T-cell (primary cell): Measurements from ENCODE around the gene PAPPA. TPM values are rescaled to one million over a fixed set of nuclear protein-coding genes. Genes with fewer than 3 reads are reported as not detected.

ENCODE experiments used
- ATAC-seq, 4 experiments: fragments of 200-7000 bp in 3 of 4; fragments of 150-1000 bp in 1 of 4; cut with Tn5 transposase; replicated peaks in 1 of 4; 1 replicate in 3 of 4; 2 replicates in 1 of 4; pipeline ENCODE4 v1.10.0; 2021; ENCODE audit warnings: moderate library complexity in 3 of 4, mild to moderate bottlenecking in 2 of 4, moderate number of reproducible peaks in 1 of 4
- CTCF ChIA-PET, 2 donors: fragments of 300-600 bp; sonication (Branson Sonifier 250); formaldehyde crosslinking; loops; one replicate each; lab custom pipeline; 2022; ENCODE audit warnings: antibody characterized with exemption in 2 of 2; lab: Charles Lee
- POLR2A ChIA-PET, 2 donors: fragments of 300-600 bp; sonication (Branson Sonifier 250); formaldehyde crosslinking; loops; one replicate each; lab custom pipeline; 2022; ENCODE audit warnings: antibody characterized with exemption in 2 of 2; lab: Charles Lee
- DNase-seq, 35 experiments: peaks; one replicate each; pipeline versions ENCODE4 v3.0.0 to v3.0.0-alpha.2; 2013 to 2023
- H3K27ac ChIP-seq: one replicate; pipeline ENCODE4 v1.5.1; 2013; ENCODE audit warnings: low read length
- H3K27me3 ChIP-seq, 2 experiments: replicated peaks in 1 of 2; 1 replicate in 1 of 2; 2 replicates in 1 of 2; pipeline versions ENCODE4 v1.6.1 to v1.7.0; 2013; ENCODE audit warnings: low read length in 1 of 2, mixed read lengths in 1 of 2; ENCODE audit not compliant: control insufficient read depth in 2 of 2, insufficient read depth in 2 of 2; ENCODE audit errors: extremely low read depth in 1 of 2
- H3K36me3 ChIP-seq, 2 donors: 1 replicate in 1 of 2; 2 replicates in 1 of 2; pipeline versions ENCODE4 v1.6.1 to v1.7.0; 2013; ENCODE audit warnings: low read length in 1 of 2; ENCODE audit not compliant: control insufficient read depth in 2 of 2, insufficient read depth in 1 of 2; ENCODE audit errors: extremely low read depth in 1 of 2
- H3K4me1 ChIP-seq, 2 experiments: 1 replicate in 1 of 2; 2 replicates in 1 of 2; pipeline versions ENCODE4 v1.6.1 to v1.7.0; 2013; ENCODE audit warnings: low read length in 2 of 2, mixed read lengths in 1 of 2; ENCODE audit not compliant: insufficient read depth in 2 of 2, control insufficient read depth in 1 of 2; ENCODE audit errors: extremely low read depth in 1 of 2
- H3K4me3 ChIP-seq, 2 donors: 1 replicate in 1 of 2; 2 replicates in 1 of 2; pipeline versions ENCODE4 v1.5.1 to v1.7.0; 2013; ENCODE audit warnings: mild to moderate bottlenecking in 2 of 2, low read length in 1 of 2, moderate library complexity in 1 of 2; ENCODE audit not compliant: control insufficient read depth in 1 of 2; ENCODE audit errors: extremely low read depth in 1 of 2
- H3K9me3 ChIP-seq: 2 replicates; pipeline ENCODE4 v1.7.0; 2013
- H3K27ac Mint-ChIP-seq, 2 donors: one replicate each; pipeline ENCODE4 v1.8.0; 2020 to 2021; ENCODE audit warnings: mild to moderate bottlenecking in 2 of 2, mixed read lengths in 2 of 2
- H3K27me3 Mint-ChIP-seq, 2 donors: one replicate each; pipeline ENCODE4 v1.8.0; 2021 to 2022; ENCODE audit warnings: mixed read lengths in 2 of 2
- H3K36me3 Mint-ChIP-seq: one replicate; pipeline ENCODE4 v1.8.0; 2021; ENCODE audit warnings: mixed read lengths
- H3K4me1 Mint-ChIP-seq, 3 donors: one replicate each; pipeline ENCODE4 v1.8.0; 2020 to 2022; ENCODE audit warnings: mixed read lengths in 3 of 3, mild to moderate bottlenecking in 1 of 3
- H3K4me3 Mint-ChIP-seq, 3 donors: one replicate each; pipeline ENCODE4 v1.8.0; 2020 to 2022; ENCODE audit warnings: mild to moderate bottlenecking in 3 of 3, mixed read lengths in 3 of 3, moderate library complexity in 3 of 3
- H3K9me3 Mint-ChIP-seq, 3 donors: one replicate each; pipeline ENCODE4 v1.8.0; 2020 to 2022; ENCODE audit warnings: mixed read lengths in 3 of 3
- WGBS: methylation state at CpG from one replicate; pipeline ENCODE4 v1.1.5; 2013; ENCODE audit warnings: missing lambda C conversion rate; ENCODE audit not compliant: insufficient coverage; 5-methylcytosine and 5-hydroxymethylcytosine counted together
- total RNA-seq, 35 experiments: library from RNA in 6 of 35; stranded (reverse) in 6 of 35; fragments of 120-200 nt in 1 of 35; gene quantifications; one replicate each; pipeline versions ENCODE4 v1.2.1 to v1.2.4 and lab custom pipeline; 2013 to 2026

PAPPA gene
- total RNA-seq, 5 donors from 2014 or later (not counting 1 experiment from before 2014, with no cell fraction given): 0.03 to 0.09 (median 0.07) TPM; not detected in 2

DNA sequence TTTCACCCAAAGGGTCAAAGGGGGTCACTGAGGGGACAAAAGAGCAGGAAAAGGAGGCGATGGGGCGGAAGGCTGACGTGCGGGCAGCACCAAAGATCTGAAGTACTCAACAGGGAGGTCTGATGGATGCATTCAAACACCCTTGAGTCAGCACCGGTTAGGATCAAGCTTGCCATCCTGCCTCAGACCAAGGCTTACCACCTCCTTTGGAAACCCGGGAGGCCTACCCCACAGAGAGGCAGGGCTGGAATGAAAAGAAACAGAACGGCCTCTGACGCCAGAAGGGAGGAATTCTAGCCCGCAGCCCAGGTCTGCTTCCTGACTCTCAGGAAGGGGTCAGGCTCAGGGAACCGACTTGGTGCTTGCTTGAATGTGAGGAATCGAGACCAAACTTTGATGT, 125.6 kb downstream of the PAPPA start:
- Histone ChIP-seq H3K9me3 (no peaks in the 10 kb centered on the region), H3K4me1 (no peaks in the 10 kb centered on the region), H3K4me3 (no peak overlapping the region), H3K27me3 (peaks cover 3 to 8% of the 10 kb centered on the region in 2 experiments), H3K36me3 (no peaks in the 10 kb centered on the region), H3K27ac (no peak overlapping the region)
- ATAC-seq (no peak), DNase-seq (no peak)
- Mint-ChIP-seq H3K27ac (no peak overlapping the region), H3K9me3 (peaks cover 0 to 3% (median 0%) of the 10 kb centered on the region in 3 donors), H3K27me3 (peaks cover 2 to 11% of the 10 kb centered on the region in 2 donors), H3K4me1 (no peaks in the 10 kb centered on the region), H3K36me3 (no peaks in the 10 kb centered on the region), H3K4me3 (no peak overlapping the region)
- 40% methylated on average over 9 of the region's 11 CpGs for WGBS
- CTCF ChIA-PET: no interaction called here
- POLR2A ChIA-PET: no interaction called here

DNA sequence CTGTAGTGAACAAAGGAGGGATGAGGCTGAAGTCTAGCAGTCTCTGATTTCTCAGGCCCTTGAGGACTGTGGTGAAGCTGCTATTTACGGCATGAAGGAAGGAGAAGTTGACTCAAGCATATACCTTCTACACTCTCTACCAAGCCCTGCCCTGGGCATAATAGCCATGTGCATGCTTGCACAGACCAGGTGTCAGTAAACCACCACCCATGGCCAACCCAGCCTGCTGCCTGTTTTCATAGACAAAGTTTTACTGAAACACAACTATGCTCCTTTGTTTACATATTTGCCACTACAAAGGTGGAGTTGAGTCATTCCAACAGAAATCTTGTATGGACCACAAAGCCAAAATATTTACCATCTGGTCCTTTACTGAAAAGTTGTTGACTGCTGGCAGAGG, 126.9 kb downstream of the PAPPA start:
- Histone ChIP-seq H3K4me1 (no peaks in the 10 kb centered on the region), H3K9me3 (no peaks in the 10 kb centered on the region), H3K4me3 (no peak overlapping the region), H3K27ac (no peak overlapping the region), H3K36me3 (no peaks in the 10 kb centered on the region), H3K27me3 (peaks cover 3 to 8% of the 10 kb centered on the region in 2 experiments)
- peaks cover 0 to 14% of the 10 kb centered on the region in 2 donors for H3K27me3 Mint-ChIP-seq
- CTCF ChIA-PET: no interaction called here
- DNase-seq (no peak), ATAC-seq (no peak)
- H3K36me3 Mint-ChIP-seq: no peaks in the 10 kb centered on the region
- POLR2A ChIA-PET: no interaction called here
- no peak overlapping the region for H3K4me3 Mint-ChIP-seq
- peaks cover 0 to 4% (median 3%) of the 10 kb centered on the region in 3 donors for H3K9me3 Mint-ChIP-seq
- no peaks in the 10 kb centered on the region for H3K4me1 Mint-ChIP-seq
- 86% methylated on average over 1 of the region's 1 CpG for WGBS
- no peak overlapping the region for H3K27ac Mint-ChIP-seq

- H3K36me3 ChIP-seq: no peaks in the 10 kb centered on the region
- H3K27me3 Mint-ChIP-seq: peaks cover 0 to 8% of the 10 kb centered on the region in 2 donors
- H3K27me3 ChIP-seq: peaks cover 3 to 4% of the 10 kb centered on the region in 2 experiments
- no peak overlapping the region for H3K27ac ChIP-seq
- no peak overlapping the region for H3K27ac Mint-ChIP-seq
- no peak overlapping the region for H3K4me3 Mint-ChIP-seq
- no CpG with 5 or more reads among the region's 1 CpG for WGBS
- ATAC-seq (no peak), DNase-seq (no peak)
- ChIA-PET CTCF (no interaction called here), POLR2A (no interaction called here)
- H3K36me3 Mint-ChIP-seq: no peaks in the 10 kb centered on the region
- no peaks in the 10 kb centered on the region for H3K4me1 Mint-ChIP-seq
- no peaks in the 10 kb centered on the region for H3K9me3 ChIP-seq
- no peaks in the 10 kb centered on the region for H3K4me1 ChIP-seq
- peaks cover 0 to 4% (median 3%) of the 10 kb centered on the region in 3 donors for H3K9me3 Mint-ChIP-seq
- H3K4me3 ChIP-seq: no peak overlapping the region
Measured at GRCh38 chr9:116282597-116282996, 129.0 kb downstream of the PAPPA start.

DNA sequence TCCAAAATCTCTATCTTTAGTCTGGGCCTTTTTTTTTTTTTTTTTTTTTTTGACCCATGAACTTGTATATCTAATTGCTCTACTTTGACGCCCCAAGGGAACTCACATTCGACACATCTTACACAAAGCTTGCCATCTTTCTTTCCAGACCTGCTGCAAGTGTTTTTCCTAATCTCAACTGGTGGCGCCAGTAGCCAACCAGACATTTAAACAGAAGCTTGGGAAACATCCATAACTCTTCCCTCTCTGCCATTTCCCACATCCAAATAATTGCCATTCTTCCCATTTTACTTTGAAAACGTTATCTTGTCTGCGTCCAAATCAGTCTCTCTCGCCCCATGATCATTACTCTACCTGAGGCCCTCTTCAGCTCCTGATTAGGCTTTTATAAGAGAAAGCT, 130.9 kb downstream of the PAPPA start:
- ChIA-PET POLR2A (no interaction called here), CTCF (no interaction called here)
- Histone ChIP-seq H3K27ac (no peak overlapping the region), H3K36me3 (no peaks in the 10 kb centered on the region), H3K4me1 (no peaks in the 10 kb centered on the region), H3K4me3 (no peak overlapping the region), H3K9me3 (no peaks in the 10 kb centered on the region), H3K27me3 (peaks cover 0 to under 1% of the 10 kb centered on the region in 2 experiments)
- Mint-ChIP-seq H3K4me1 (no peaks in the 10 kb centered on the region), H3K4me3 (no peak overlapping the region), H3K36me3 (no peaks in the 10 kb centered on the region), H3K9me3 (peaks cover 0 to 4% (median 0%) of the 10 kb centered on the region in 3 donors), H3K27ac (no peak overlapping the region), H3K27me3 (peaks cover 0 to 8% of the 10 kb centered on the region in 2 donors)
- ATAC-seq (no peak), DNase-seq (no peak)
- WGBS: 83% methylated on average over 3 of the region's 6 CpGs

DNA sequence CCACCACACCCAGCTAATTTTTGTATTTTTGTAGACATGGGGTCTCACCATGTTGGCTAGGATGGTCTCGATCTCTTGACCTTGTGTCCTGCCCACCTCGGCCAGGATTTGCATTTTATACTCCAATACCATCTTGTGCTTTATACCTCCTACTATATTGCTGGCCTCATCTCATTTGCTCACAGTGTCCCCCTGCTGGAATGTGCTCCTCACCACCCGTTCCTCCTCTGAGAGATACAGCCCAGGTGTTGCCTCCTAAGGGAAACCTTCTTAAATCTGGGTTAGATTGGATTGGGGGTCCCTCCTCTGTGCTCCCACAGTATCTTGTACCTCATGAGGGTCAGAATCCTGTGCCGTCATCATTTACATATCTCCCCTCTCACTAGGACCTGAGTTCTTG, 131.7 kb downstream of the PAPPA start:
- H3K9me3 Mint-ChIP-seq: peaks cover 0 to 4% (median 0%) of the 10 kb centered on the region in 3 donors
- CTCF ChIA-PET: no interaction called here
- Histone ChIP-seq H3K36me3 (no peaks in the 10 kb centered on the region), H3K4me1 (no peaks in the 10 kb centered on the region), H3K27me3 (no peaks in the 10 kb centered on the region), H3K4me3 (no peak overlapping the region), H3K27ac (no peak overlapping the region), H3K9me3 (no peaks in the 10 kb centered on the region)
- H3K4me3 Mint-ChIP-seq: no peak overlapping the region
- DNase-seq (no peak), ATAC-seq (no peak)
- no peaks in the 10 kb centered on the region for H3K36me3 Mint-ChIP-seq
- no peak overlapping the region for H3K27ac Mint-ChIP-seq
- H3K4me1 Mint-ChIP-seq: no peaks in the 10 kb centered on the region
- POLR2A ChIA-PET: no interaction called here
- peaks cover 0 to 8% of the 10 kb centered on the region in 2 donors for H3K27me3 Mint-ChIP-seq
- WGBS: 74% methylated on average over 2 of the region's 4 CpGs

- Mint-ChIP-seq H3K4me3 (no peak overlapping the region), H3K36me3 (no peaks in the 10 kb centered on the region), H3K27me3 (peaks cover 0 to 8% of the 10 kb centered on the region in 2 donors), H3K9me3 (peaks cover 0 to 4% (median 0%) of the 10 kb centered on the region in 3 donors), H3K27ac (no peak overlapping the region), H3K4me1 (no peaks in the 10 kb centered on the region)
- no peaks in the 10 kb centered on the region for H3K9me3 ChIP-seq
- no peak for ATAC-seq
- CTCF ChIA-PET: no interaction called here
- no peaks in the 10 kb centered on the region for H3K4me1 ChIP-seq
- no peak for DNase-seq
- no peak overlapping the region for H3K4me3 ChIP-seq
- 35% methylated on average over 4 of the region's 9 CpGs for WGBS
- no peak overlapping the region for H3K27ac ChIP-seq
- no peaks in the 10 kb centered on the region for H3K27me3 ChIP-seq
- POLR2A ChIA-PET: no interaction called here
- H3K36me3 ChIP-seq: no peaks in the 10 kb centered on the region
Measured at GRCh38 chr9:116286297-116286696, 132.7 kb downstream of the PAPPA start.

DNA sequence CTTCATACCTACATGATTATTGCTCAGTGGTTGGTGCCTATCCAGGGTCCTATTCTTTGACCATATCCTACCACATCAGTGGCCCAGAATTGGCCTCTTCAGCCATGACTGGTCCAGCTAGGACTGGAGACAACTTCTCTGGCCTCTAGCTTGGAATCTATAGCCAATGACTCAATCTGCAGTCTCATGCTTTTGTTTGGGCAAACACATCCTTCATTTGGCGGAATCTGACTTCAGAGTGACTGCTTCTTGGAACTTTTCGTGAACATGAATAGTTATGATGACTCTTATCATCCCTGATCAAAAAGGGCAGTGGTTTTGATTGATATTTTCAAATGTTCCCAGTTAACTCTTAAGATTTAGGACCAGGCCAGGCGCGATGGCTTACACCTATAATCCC, 134.1 kb downstream of the PAPPA start:
- Mint-ChIP-seq H3K4me1 (no peaks in the 10 kb centered on the region), H3K27ac (no peak overlapping the region), H3K4me3 (no peak overlapping the region), H3K36me3 (no peaks in the 10 kb centered on the region), H3K9me3 (peaks cover 0 to 4% (median 0%) of the 10 kb centered on the region in 3 donors), H3K27me3 (peaks cover 0 to 8% of the 10 kb centered on the region in 2 donors)
- Histone ChIP-seq H3K27me3 (no peaks in the 10 kb centered on the region), H3K4me1 (no peaks in the 10 kb centered on the region), H3K27ac (no peak overlapping the region), H3K9me3 (no peaks in the 10 kb centered on the region), H3K36me3 (no peaks in the 10 kb centered on the region), H3K4me3 (no peak overlapping the region)
- ATAC-seq (no peak), DNase-seq (no peak)
- ChIA-PET CTCF (no interaction called here), POLR2A (no interaction called here)
- 100% methylated on average over 2 of the region's 4 CpGs for WGBS
